Brain pericyte (primary cell): ENCODE data around the gene STAT5A.
A peak's percentile ranks its signal among the peaks of the same experiment; 100 is the strongest.

Source experiments
- DNase-seq: peaks from one replicate; pipeline ENCODE4 v3.0.0-alpha.2; 2012; ENCODE audit warnings: low read depth, low spot score

STAT5A gene

GRCh38 chr17:42268236-42268635, 20.1 kb upstream of the STAT5A start:
- no peak for DNase-seq

GRCh38 chr17:42270170-42270535, 18.1 kb upstream of the STAT5A start:
- DNase-seq: no peak

GRCh38 chr17:42270596-42270995, 17.7 kb upstream of the STAT5A start:
- no peak for DNase-seq

GRCh38 chr17:42271006-42271778, 17.1 kb upstream of the STAT5A start:
- no peak for DNase-seq

GRCh38 chr17:42271779-42272035, 16.6 kb upstream of the STAT5A start:
- no peak for DNase-seq

- DNase-seq: no peak
Measured at GRCh38 chr17:42272162-42272907, 16.0 kb upstream of the STAT5A start.

GRCh38 chr17:42273474-42274252, 14.6 kb upstream of the STAT5A start:
- no peak for DNase-seq

GRCh38 chr17:42274253-42274542, 14.1 kb upstream of the STAT5A start:
- no peak for DNase-seq

GRCh38 chr17:42274812-42275526, 13.3 kb upstream of the STAT5A start:
- DNase-seq: no peak

- DNase-seq: no peak
Measured at GRCh38 chr17:42275527-42276358, 12.6 kb upstream of the STAT5A start.

GRCh38 chr17:42276359-42276608, 12.0 kb upstream of the STAT5A start, which contains the start of gene STAT5B:
Gene STAT5B (minus strand): TSS chr17:42276391. CDS start chr17:42232127, 44,264 bp downstream.
- DNase-seq: no peak

- DNase-seq: peak; percentile 39
Measured at GRCh38 chr17:42276609-42277341, 11.5 kb upstream of the STAT5A start.

GRCh38 chr17:42277342-42277712, 11.0 kb upstream of the STAT5A start:
- DNase-seq: no peak

- no peak for DNase-seq
Measured at GRCh38 chr17:42279776-42280630, 8.3 kb upstream of the STAT5A start.

GRCh38 chr17:42281571-42282096, 6.7 kb upstream of the STAT5A start:
- no peak for DNase-seq

GRCh38 chr17:42282478-42283080, 5.7 kb upstream of the STAT5A start:
- no peak for DNase-seq

- DNase-seq: no peak
Measured at GRCh38 chr17:42283241-42284023, 4.9 kb upstream of the STAT5A start.

GRCh38 chr17:42284024-42284369, 4.3 kb upstream of the STAT5A start:
- no peak for DNase-seq

- DNase-seq: no peak
Measured at GRCh38 chr17:42284566-42284965, 3.7 kb upstream of the STAT5A start.
